ENCODE results near the gene CWC27.

CWC27 gene

DNA sequence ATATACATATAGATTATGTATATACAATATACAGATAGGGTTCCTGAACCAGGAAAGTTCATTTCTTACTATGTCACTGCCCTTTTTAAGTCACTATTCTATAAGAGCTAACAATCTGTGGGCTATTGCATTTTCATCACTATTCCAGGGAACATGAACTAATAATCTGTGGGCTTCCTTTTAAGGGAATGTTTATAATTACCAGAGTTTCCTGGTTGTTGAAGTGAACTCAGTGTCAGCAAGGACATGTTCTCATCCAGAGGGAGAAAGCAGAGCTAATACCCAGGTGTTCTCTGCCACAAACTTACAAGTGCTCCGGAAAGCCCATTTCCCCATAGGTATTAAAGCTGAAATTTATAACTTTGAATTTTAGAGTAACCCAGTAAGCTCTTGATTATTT is 69.6 kb downstream of the CWC27 start:
- TF ChIP-seq ZFX (IDR thresholded peaks at IDR 0.05; ENCODE audit: borderline replicate concordance), result no peak
- TF ChIP-seq, protein P1, sequence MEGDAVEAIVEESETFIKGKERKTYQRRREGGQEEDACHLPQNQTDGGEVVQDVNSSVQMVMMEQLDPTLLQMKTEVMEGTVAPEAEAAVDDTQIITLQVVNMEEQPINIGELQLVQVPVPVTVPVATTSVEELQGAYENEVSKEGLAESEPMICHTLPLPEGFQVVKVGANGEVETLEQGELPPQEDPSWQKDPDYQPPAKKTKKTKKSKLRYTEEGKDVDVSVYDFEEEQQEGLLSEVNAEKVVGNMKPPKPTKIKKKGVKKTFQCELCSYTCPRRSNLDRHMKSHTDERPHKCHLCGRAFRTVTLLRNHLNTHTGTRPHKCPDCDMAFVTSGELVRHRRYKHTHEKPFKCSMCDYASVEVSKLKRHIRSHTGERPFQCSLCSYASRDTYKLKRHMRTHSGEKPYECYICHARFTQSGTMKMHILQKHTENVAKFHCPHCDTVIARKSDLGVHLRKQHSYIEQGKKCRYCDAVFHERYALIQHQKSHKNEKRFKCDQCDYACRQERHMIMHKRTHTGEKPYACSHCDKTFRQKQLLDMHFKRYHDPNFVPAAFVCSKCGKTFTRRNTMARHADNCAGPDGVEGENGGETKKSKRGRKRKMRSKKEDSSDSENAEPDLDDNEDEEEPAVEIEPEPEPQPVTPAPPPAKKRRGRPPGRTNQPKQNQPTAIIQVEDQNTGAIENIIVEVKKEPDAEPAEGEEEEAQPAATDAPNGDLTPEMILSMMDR (IDR thresholded peaks at IDR 0.05), result no peak
- H3K27ac ChIP-seq, result no peak overlapping the region

GRCh38 chr5:64838803-64839202 is 70.1 kb downstream of the CWC27 start:
- H3K27ac ChIP-seq, result no peak overlapping the region
- TF ChIP-seq, protein P1 (IDR thresholded peaks at IDR 0.05), result no peak
- no peak for TF ChIP-seq ZFX (IDR thresholded peaks at IDR 0.05; ENCODE audit: borderline replicate concordance)

- H3K27ac ChIP-seq, result no peak overlapping the region
- no peak for TF ChIP-seq ZFX (IDR thresholded peaks at IDR 0.05; ENCODE audit: borderline replicate concordance)
- TF ChIP-seq, protein P1 (IDR thresholded peaks at IDR 0.05), result no peak
Observed at GRCh38 chr5:64839936-64840335, 71.2 kb downstream of the CWC27 start.

GRCh38 chr5:64840958-64841357 is 72.2 kb downstream of the CWC27 start:
- TF ChIP-seq ZFX (IDR thresholded peaks at IDR 0.05; ENCODE audit: borderline replicate concordance), result no peak
- TF ChIP-seq, protein P1 (IDR thresholded peaks at IDR 0.05), result no peak
- H3K27ac ChIP-seq, result no peak overlapping the region

GRCh38 chr5:64853777-64854176 is 85.0 kb downstream of the CWC27 start:
- TF ChIP-seq, protein P1 (IDR thresholded peaks at IDR 0.05), result no peak
- no peak for TF ChIP-seq ZFX (IDR thresholded peaks at IDR 0.05; ENCODE audit: borderline replicate concordance)
- H3K27ac ChIP-seq, result no peak overlapping the region

GRCh38 chr5:64854855-64855254 is 86.1 kb downstream of the CWC27 start:
- TF ChIP-seq ZFX (IDR thresholded peaks at IDR 0.05; ENCODE audit: borderline replicate concordance), result no peak
- TF ChIP-seq, protein P1 (IDR thresholded peaks at IDR 0.05), result no peak
- no peak overlapping the region for H3K27ac ChIP-seq

- no peak overlapping the region for H3K27ac ChIP-seq
- TF ChIP-seq ZFX (IDR thresholded peaks at IDR 0.05; ENCODE audit: borderline replicate concordance), result no peak
- TF ChIP-seq, protein P1 (IDR thresholded peaks at IDR 0.05), result no peak
Observed at GRCh38 chr5:64859881-64860280, 91.2 kb downstream of the CWC27 start.
